ENCODE results near the gene SPTBN4.

Gene SPTBN4

DNA sequence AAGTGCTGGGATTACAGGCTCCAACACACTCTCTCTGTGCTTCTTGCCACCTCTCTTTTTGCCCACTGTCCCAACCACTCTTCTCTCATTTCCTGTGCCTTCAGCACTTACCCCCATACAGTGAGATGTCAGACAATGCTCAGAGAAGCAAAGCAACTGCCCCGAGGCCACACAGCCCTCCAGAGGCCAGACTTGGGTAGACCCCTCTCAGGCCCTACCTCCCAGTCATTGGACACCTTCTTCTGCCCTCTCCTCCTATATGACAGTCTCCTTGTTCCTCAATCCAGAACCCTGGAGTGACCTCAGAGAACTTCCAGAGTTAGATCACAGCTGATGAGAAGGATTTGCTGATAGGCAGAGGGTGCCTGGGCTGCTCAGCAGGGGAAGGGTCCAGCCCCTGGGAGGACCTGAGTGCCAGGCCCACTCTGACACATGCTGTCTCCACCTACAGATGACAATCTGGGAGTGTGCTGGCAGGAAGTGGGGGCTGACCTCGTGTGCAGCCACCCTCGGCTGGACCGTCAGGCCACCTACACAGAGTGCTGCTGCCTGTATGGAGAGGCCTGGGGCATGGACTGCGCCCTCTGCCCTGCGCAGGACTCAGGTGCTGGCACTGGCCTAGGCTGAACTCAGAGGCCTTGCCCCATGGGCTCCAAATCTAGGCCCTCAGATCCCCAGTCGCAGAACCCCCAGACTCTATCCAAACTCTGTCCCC is 158.8 kb downstream of the SPTBN4 start:
- H3K4me3 ChIP-seq (ENCODE audit: low read depth in 1 of 2, low read length in 1 of 2), result no peak overlapping the region
- H3K27me3 ChIP-seq, result no peaks in the 10 kb centered on the region
- no peaks in the 10 kb centered on the region for H3K4me1 ChIP-seq (ENCODE audit: control insufficient read depth in 1 of 2, insufficient read depth in 1 of 2, low read depth in 1 of 2, low read length in 1 of 2)
- no peaks in the 10 kb centered on the region for H3K9me3 ChIP-seq
- TF ChIP-seq, protein P1, sequence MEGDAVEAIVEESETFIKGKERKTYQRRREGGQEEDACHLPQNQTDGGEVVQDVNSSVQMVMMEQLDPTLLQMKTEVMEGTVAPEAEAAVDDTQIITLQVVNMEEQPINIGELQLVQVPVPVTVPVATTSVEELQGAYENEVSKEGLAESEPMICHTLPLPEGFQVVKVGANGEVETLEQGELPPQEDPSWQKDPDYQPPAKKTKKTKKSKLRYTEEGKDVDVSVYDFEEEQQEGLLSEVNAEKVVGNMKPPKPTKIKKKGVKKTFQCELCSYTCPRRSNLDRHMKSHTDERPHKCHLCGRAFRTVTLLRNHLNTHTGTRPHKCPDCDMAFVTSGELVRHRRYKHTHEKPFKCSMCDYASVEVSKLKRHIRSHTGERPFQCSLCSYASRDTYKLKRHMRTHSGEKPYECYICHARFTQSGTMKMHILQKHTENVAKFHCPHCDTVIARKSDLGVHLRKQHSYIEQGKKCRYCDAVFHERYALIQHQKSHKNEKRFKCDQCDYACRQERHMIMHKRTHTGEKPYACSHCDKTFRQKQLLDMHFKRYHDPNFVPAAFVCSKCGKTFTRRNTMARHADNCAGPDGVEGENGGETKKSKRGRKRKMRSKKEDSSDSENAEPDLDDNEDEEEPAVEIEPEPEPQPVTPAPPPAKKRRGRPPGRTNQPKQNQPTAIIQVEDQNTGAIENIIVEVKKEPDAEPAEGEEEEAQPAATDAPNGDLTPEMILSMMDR (IDR thresholded peaks at IDR 0.05), result no peak
- no peaks in the 10 kb centered on the region for H3K36me3 ChIP-seq
- no peak overlapping the region for H3K27ac ChIP-seq

All from neutrophil (primary cell).